H1 (cell line): Measurements from ENCODE around the gene FHIT. TPM values are rescaled to one million over a fixed set of nuclear protein-coding genes. Genes with fewer than 3 reads are reported as not detected.

Source experiments
- CTCF ChIP-seq, 3 experiments: IDR thresholded peaks; 1 replicate in 2 of 3; 2 replicates in 1 of 3; pipeline versions ENCODE4 v1.5.1 to v1.6.1; 2011; ENCODE audit warnings: low read length in 3 of 3, mild to moderate bottlenecking in 3 of 3, inconsistent platforms in 2 of 3, low read depth in 1 of 3, moderate library complexity in 1 of 3; ENCODE audit not compliant: insufficient read depth in 1 of 3; ENCODE audit errors: control extremely low read depth in 1 of 3
- polyA plus RNA-seq, 7 experiments: library from polyadenylated mRNA; depleted of rRNA in 3 of 7; stranded (reverse) in 5 of 7; unstranded in 2 of 7; fragments of >200 nt in 5 of 7; fragments of 200-250 nt in 2 of 7; gene quantifications; 1 replicate in 5 of 7; 2 replicates in 1 of 7; 4 replicates in 1 of 7; pipeline versions ENCODE4 v1.2.1 to v1.2.3, GENCODE V29; 2011 to 2013; ENCODE audit warnings: missing spikeins in 2 of 7, mixed read lengths in 2 of 7
- total RNA-seq: library from RNA; stranded (reverse); fragmentation: NEBNext Ultra II Directional; extraction: Animal tissue kit (Norgen Biotek cat#: 25700); gene quantifications from 2 replicates; pipeline ENCODE4 v1.2.1, GENCODE V29; 2021

FHIT gene
- total and polyA plus RNA-seq, 2 of the 8 experiments (the other 6 are each of a cell fraction or from before 2014, with no cell fraction given), result 1.2 to 3.2 TPM

- TF ChIP-seq CTCF (IDR thresholded peaks at IDR 0.05; ENCODE audit: control extremely low read depth in 1 of 3, insufficient read depth in 1 of 3, low read depth in 1 of 3, low read length in 3 of 3), result no peak
Measured at GRCh38 chr3:61114316-61114953, 136.8 kb downstream of the FHIT start (continued).
